ENCODE data around the gene C2orf68. TPM values are rescaled to one million over a fixed set of nuclear protein-coding genes. Genes with fewer than 3 reads are reported as not detected.

The C2orf68 gene
- total and polyA plus RNA-seq, 2 of the 13 experiments (the other 11 are each of a cell fraction or from before 2014, with no cell fraction given): 47.1 to 77.4 TPM

DNA sequence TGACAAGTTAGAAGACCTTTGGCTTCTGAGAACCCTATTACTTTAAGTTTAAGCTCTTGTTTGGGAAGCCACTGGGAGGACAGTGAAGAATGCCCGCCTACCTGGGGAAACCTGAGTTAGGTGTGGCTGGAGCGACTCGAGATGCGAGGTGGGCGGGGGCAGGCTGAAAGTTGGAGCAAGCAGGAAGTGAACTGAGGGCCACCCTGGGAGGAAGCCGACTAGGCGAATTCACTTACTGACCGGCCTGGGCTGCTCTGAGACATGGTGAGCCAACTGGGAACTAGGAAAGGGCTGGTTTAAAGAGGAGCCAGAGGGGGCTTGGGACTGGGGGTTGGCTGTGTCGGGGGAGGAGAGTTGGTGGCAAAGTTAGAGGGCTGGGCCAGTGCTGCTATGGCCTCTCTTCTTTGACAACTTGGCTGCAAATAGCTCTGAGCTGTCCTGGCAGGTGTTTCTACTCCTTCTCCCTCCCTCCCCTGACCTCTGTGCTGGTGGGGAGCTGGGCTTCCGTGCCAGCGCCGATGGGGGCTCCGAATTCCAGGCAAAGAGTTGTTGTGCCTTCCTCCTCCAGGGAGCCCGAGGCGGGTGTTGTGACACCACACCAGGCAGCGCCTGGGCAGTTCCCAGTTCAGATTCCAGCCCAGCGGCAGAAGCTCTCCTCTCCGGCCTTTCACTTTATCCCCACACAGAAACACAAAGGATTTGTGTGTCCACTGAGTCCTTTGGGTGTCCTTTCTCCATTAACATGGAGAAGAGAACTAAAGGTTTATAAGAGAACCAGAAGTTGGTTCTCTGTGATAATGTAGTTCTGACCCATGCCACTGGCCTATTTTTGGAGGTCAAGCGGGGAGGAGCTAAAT is 34.3 kb downstream of the C2orf68 start, which contains the start of gene VAMP8 (continued):
- TF ChIP-seq, protein P1, sequence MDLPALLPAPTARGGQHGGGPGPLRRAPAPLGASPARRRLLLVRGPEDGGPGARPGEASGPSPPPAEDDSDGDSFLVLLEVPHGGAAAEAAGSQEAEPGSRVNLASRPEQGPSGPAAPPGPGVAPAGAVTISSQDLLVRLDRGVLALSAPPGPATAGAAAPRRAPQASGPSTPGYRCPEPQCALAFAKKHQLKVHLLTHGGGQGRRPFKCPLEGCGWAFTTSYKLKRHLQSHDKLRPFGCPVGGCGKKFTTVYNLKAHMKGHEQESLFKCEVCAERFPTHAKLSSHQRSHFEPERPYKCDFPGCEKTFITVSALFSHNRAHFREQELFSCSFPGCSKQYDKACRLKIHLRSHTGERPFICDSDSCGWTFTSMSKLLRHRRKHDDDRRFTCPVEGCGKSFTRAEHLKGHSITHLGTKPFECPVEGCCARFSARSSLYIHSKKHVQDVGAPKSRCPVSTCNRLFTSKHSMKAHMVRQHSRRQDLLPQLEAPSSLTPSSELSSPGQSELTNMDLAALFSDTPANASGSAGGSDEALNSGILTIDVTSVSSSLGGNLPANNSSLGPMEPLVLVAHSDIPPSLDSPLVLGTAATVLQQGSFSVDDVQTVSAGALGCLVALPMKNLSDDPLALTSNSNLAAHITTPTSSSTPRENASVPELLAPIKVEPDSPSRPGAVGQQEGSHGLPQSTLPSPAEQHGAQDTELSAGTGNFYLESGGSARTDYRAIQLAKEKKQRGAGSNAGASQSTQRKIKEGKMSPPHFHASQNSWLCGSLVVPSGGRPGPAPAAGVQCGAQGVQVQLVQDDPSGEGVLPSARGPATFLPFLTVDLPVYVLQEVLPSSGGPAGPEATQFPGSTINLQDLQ (CRISPR knock-in tag; IDR thresholded peaks at IDR 0.05): no peak
- no peak for TF ChIP-seq ZNF432 (CRISPR knock-in tag; IDR thresholded peaks at IDR 0.05; ENCODE audit: borderline replicate concordance)
- TF ChIP-seq ZNF530 (CRISPR knock-in tag; IDR thresholded peaks at IDR 0.05; ENCODE audit: low read depth): no peak
- no peak for TF ChIP-seq HOXA7 (CRISPR knock-in tag; IDR thresholded peaks at IDR 0.05)
- no peak for TF ChIP-seq ISX (CRISPR knock-in tag; conservative IDR thresholded peaks at IDR 0.05)
- TF ChIP-seq, protein P2, sequence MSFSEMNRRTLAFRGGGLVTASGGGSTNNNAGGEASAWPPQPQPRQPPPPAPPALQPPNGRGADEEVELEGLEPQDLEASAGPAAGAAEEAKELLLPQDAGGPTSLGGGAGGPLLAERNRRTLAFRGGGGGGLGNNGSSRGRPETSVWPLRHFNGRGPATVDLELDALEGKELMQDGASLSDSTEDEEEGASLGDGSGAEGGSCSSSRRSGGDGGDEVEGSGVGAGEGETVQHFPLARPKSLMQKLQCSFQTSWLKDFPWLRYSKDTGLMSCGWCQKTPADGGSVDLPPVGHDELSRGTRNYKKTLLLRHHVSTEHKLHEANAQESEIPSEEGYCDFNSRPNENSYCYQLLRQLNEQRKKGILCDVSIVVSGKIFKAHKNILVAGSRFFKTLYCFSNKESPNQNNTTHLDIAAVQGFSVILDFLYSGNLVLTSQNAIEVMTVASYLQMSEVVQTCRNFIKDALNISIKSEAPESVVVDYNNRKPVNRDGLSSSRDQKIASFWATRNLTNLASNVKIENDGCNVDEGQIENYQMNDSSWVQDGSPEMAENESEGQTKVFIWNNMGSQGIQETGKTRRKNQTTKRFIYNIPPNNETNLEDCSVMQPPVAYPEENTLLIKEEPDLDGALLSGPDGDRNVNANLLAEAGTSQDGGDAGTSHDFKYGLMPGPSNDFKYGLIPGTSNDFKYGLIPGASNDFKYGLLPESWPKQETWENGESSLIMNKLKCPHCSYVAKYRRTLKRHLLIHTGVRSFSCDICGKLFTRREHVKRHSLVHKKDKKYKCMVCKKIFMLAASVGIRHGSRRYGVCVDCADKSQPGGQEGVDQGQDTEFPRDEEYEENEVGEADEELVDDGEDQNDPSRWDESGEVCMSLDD (CRISPR knock-in tag; IDR thresholded peaks at IDR 0.05; ENCODE audit: borderline replicate concordance): no peak
- TF ChIP-seq HMGA1 (CRISPR knock-in tag; conservative IDR thresholded peaks at IDR 0.05): no peak
- TF ChIP-seq, protein P3, sequence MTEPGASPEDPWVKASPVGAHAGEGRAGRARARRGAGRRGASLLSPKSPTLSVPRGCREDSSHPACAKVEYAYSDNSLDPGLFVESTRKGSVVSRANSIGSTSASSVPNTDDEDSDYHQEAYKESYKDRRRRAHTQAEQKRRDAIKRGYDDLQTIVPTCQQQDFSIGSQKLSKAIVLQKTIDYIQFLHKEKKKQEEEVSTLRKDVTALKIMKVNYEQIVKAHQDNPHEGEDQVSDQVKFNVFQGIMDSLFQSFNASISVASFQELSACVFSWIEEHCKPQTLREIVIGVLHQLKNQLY (CRISPR knock-in tag; IDR thresholded peaks at IDR 0.05): no peak
- no peak for TF ChIP-seq ZNF329 (CRISPR knock-in tag; IDR thresholded peaks at IDR 0.05; ENCODE audit: low read depth)
- TF ChIP-seq, protein P4, sequence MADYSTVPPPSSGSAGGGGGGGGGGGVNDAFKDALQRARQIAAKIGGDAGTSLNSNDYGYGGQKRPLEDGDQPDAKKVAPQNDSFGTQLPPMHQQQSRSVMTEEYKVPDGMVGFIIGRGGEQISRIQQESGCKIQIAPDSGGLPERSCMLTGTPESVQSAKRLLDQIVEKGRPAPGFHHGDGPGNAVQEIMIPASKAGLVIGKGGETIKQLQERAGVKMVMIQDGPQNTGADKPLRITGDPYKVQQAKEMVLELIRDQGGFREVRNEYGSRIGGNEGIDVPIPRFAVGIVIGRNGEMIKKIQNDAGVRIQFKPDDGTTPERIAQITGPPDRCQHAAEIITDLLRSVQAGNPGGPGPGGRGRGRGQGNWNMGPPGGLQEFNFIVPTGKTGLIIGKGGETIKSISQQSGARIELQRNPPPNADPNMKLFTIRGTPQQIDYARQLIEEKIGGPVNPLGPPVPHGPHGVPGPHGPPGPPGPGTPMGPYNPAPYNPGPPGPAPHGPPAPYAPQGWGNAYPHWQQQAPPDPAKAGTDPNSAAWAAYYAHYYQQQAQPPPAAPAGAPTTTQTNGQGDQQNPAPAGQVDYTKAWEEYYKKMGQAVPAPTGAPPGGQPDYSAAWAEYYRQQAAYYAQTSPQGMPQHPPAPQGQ (CRISPR knock-in tag; IDR thresholded peaks at IDR 0.05; ENCODE audit: borderline replicate concordance): no peak
- no peak for TF ChIP-seq ZBTB1 (CRISPR knock-in tag; IDR thresholded peaks at IDR 0.05; ENCODE audit: borderline replicate concordance)
- TF ChIP-seq ATRX (CRISPR knock-in tag; IDR thresholded peaks at IDR 0.05; ENCODE audit: borderline replicate concordance): no peak
- TF ChIP-seq HNRNPLL (IDR thresholded peaks at IDR 0.05; ENCODE audit: low read depth, low read length, poor library complexity, severe bottlenecking): no peak
- no peak for TF ChIP-seq BHLHE40 (IDR thresholded peaks at IDR 0.05; ENCODE audit: low read length)
- TF ChIP-seq, protein P5, sequence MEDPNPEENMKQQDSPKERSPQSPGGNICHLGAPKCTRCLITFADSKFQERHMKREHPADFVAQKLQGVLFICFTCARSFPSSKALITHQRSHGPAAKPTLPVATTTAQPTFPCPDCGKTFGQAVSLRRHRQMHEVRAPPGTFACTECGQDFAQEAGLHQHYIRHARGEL (CRISPR knock-in tag; IDR thresholded peaks at IDR 0.05): no peak
- TF ChIP-seq, protein P6, sequence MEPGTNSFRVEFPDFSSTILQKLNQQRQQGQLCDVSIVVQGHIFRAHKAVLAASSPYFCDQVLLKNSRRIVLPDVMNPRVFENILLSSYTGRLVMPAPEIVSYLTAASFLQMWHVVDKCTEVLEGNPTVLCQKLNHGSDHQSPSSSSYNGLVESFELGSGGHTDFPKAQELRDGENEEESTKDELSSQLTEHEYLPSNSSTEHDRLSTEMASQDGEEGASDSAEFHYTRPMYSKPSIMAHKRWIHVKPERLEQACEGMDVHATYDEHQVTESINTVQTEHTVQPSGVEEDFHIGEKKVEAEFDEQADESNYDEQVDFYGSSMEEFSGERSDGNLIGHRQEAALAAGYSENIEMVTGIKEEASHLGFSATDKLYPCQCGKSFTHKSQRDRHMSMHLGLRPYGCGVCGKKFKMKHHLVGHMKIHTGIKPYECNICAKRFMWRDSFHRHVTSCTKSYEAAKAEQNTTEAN (CRISPR knock-in tag; conservative IDR thresholded peaks at IDR 0.05): no peak
- TF ChIP-seq MAZ (IDR thresholded peaks at IDR 0.05; ENCODE audit: borderline replicate concordance, low read depth, low read length): 0 out of 2 replicates have a peak, but pooled peaks have one; percentile 18
- no peak for TF ChIP-seq MAZ (CRISPR knock-in tag; IDR thresholded peaks at IDR 0.05; ENCODE audit: low read depth)
- TF ChIP-seq JARID2 (CRISPR knock-in tag; IDR thresholded peaks at IDR 0.05; ENCODE audit: insufficient replicate concordance): peak; percentile 15
